GM18520 (cell line): Measurements from ENCODE around the gene RNASE13.

Experiments
- ATAC-seq: cut with Tn5 transposase; IDR thresholded peaks from one replicate; pipeline ENCODE4 v1.9.1; 2021; ENCODE audit not compliant: unreplicated experiment

The RNASE13 gene

GRCh38 chr14:21066882-21067502 is 32.4 kb upstream of the RNASE13 start:
- no peak for ATAC-seq

GRCh38 chr14:21063479-21063878 is 28.9 kb upstream of the RNASE13 start:
- no peak for ATAC-seq

GRCh38 chr14:21061347-21061668 is 26.7 kb upstream of the RNASE13 start:
- ATAC-seq, result no peak

GRCh38 chr14:21060614-21061346 is 26.2 kb upstream of the RNASE13 start:
- ATAC-seq, result no peak

GRCh38 chr14:21059842-21060613 is 25.4 kb upstream of the RNASE13 start:
- no peak for ATAC-seq

GRCh38 chr14:21058903-21059302 is 24.3 kb upstream of the RNASE13 start:
- no peak for ATAC-seq

GRCh38 chr14:21057803-21058675 is 23.4 kb upstream of the RNASE13 start, which contains the start of gene RNASE8:
Gene RNASE8, plus strand, starts transcription at chr14:21057822. Its CDS starts 71 bp downstream, at chr14:21057893.
- ATAC-seq, result no peak

- no peak for ATAC-seq
Measured at GRCh38 chr14:21056520-21057163, 22.0 kb upstream of the RNASE13 start.

- ATAC-seq, result no peak
Measured at GRCh38 chr14:21055432-21056117, 21.0 kb upstream of the RNASE13 start.

- no peak for ATAC-seq
Measured at GRCh38 chr14:21054768-21055145, 20.1 kb upstream of the RNASE13 start.

- ATAC-seq, result no peak
Measured at GRCh38 chr14:21054123-21054767, 19.6 kb upstream of the RNASE13 start.

- no peak for ATAC-seq
Measured at GRCh38 chr14:21053184-21054122, 18.8 kb upstream of the RNASE13 start.

GRCh38 chr14:21050597-21050996 is 16.0 kb upstream of the RNASE13 start:
- no peak for ATAC-seq

- ATAC-seq, result no peak
Measured at GRCh38 chr14:21049271-21049673, 14.7 kb upstream of the RNASE13 start.

GRCh38 chr14:21048638-21049037 is 14.0 kb upstream of the RNASE13 start:
- no peak for ATAC-seq

GRCh38 chr14:21047378-21047781 is 12.8 kb upstream of the RNASE13 start:
- ATAC-seq, result no peak

GRCh38 chr14:21043974-21044618 is 9.5 kb upstream of the RNASE13 start:
- ATAC-seq, result no peak
